HG03103 (cell line): ENCODE measurements around the gene SFXN1.

Source experiments
- ATAC-seq: cut with Tn5 transposase; IDR thresholded peaks from one replicate; pipeline ENCODE4 v1.9.1; 2021; ENCODE audit warnings: low read depth; ENCODE audit not compliant: unreplicated experiment

SFXN1 gene

GRCh38 chr5:175464942-175465233 is 13.5 kb upstream of the SFXN1 start:
- no peak for ATAC-seq

DNA sequence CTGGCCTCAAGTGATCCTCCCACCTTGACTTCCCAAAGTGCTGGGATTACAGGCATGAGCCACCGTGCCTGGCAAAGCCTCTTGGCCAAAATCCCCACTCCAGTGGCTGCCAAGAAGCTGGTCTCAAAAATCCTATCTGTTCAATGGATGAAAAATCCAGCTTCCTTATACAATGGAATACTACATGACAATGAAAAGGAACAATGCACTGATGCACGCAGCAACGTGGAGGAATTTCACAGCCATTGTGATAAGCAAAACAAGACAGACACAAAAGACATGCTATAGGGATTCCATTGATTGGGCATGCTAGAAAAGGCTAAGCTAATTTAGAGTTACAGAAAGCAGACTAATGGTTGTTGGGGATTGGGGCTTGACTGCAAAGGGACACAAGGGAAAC is 13.1 kb upstream of the SFXN1 start:
- ATAC-seq: no peak

GRCh38 chr5:175466700-175467318 is 11.6 kb upstream of the SFXN1 start:
- ATAC-seq: no peak

- no peak for ATAC-seq
Measured at GRCh38 chr5:175467983-175468690, 10.2 kb upstream of the SFXN1 start.

DNA sequence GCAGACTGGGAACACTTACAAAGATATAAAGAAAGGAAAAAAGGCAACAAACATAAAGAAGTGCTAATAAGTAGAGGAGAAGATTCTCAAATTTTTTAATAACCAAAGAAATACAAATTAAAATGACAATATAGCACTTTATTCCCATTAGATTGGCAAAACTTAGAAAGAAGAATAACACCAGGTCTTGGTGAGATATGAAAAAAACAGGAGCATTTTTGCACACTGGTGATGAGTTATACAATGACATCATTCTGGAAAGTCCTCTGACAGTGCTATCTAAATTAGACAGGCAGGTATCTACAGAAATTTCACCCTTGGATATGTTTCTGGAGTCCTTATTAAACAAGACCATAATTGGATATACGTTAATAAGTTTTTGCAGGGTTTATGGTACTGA is 9.5 kb upstream of the SFXN1 start:
- no peak for ATAC-seq

DNA sequence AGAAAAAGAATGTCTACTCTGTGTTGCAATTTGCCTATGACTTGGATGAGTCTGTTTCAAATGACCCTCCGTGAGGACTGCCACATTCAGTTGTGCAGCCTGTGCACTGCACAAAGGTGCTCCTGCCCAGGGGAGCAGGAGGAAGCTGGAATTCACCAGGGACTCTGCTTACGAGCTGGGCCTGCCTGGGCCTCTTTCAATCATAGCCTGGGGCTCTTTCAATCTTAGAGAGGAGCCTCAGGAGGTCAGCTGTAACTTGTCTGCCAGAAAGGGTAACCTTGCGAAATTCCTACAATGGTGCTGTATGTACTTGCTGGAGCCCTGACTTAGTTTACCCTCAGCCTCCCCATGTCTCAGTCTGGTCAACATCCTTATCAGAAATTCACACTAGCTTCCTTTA is 8.4 kb upstream of the SFXN1 start:
- ATAC-seq: no peak

DNA sequence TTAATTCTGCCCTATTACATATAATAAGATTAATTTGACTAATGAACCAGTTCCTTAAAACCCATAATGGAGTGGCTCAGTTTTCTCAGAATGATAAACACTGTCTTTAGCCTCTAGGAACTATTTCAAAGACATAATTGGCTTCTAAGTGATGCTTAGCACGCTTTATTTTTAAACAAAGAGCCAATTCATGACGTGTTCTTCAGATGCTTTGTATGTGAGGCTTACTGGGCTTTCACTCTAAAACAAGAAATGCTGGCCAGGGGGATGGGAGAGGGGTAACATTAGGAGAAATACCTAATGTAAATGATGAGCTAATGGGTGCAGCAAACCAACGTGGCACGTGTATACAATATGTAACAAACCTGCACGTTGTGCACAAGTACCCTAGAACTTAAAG is 7.6 kb upstream of the SFXN1 start:
- no peak for ATAC-seq

- ATAC-seq: no peak
Measured at GRCh38 chr5:175471196-175471595, 7.2 kb upstream of the SFXN1 start.

- ATAC-seq: no peak
Measured at GRCh38 chr5:175471628-175472027, 6.7 kb upstream of the SFXN1 start.

- no peak for ATAC-seq
Measured at GRCh38 chr5:175472378-175472777, 6.0 kb upstream of the SFXN1 start.

GRCh38 chr5:175475248-175475647 is 3.1 kb upstream of the SFXN1 start:
- ATAC-seq: no peak

GRCh38 chr5:175477440-175477839 is 920 bp upstream of the SFXN1 start:
- no peak for ATAC-seq

DNA sequence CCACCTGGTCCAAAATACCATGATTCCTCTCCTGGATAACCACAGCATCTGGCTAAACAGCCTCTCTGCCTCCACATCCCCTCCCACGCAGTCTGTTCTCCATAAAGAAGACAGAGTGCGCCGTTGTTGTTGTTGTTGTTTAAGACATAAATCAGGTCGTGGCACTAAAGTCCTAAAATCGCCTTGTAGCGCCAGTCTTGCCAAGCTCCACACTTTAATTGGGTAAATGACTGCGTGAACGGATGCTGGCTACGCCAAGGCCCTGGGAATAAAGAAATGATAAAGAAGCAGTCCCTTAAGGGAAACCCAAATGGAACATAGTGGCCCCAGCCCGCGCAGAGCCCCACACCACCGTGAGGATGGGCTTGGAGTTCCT is 364 bp upstream of the SFXN1 start:
- no peak for ATAC-seq

- no peak for ATAC-seq
Measured at GRCh38 chr5:175479125-175479881, 943 bp downstream of the SFXN1 start.

DNA sequence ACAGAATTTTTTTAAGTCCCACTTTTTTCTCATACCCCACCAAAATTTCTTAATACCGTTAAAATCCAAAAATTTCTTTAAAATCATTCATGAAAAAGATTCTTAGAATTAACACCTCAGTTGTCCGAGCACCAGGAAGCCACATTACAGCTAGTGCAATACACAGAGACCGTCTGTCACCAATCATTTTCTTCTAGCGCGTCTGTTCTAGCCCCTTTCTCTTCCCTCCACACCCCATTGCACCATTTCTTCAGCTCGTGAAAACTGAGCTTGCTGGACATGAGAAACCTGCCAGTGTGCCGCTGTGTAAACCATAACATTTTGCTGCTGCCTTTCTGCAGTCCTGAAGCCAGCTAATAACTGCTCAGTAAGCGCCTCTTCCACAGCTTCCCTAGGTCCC is 5.0 kb downstream of the SFXN1 start:
- ATAC-seq: no peak

DNA sequence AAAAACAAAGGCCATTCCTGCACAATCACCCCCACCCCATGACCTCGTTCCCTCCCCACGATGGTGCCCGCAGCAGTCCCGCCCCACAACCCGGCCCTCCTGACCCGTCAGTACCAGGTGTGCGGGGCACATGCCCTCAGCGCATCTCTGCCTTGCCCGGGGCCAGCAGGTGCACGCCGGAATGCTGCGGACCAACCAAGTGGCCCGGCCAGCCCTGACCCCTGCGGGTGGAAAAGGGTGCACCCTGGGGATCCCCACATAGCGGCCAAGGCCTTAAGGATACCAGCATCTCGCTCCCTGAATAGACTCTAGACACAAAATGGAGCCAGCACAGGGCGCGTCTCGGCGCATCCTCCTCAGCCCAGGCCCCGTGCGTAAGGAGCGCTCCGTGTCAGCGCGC is 6.0 kb downstream of the SFXN1 start:
- ATAC-seq: no peak

- ATAC-seq: no peak
Measured at GRCh38 chr5:175484829-175485228, 6.5 kb downstream of the SFXN1 start.

- no peak for ATAC-seq
Measured at GRCh38 chr5:175485631-175486030, 7.3 kb downstream of the SFXN1 start.

GRCh38 chr5:175487514-175488222 is 9.3 kb downstream of the SFXN1 start:
- ATAC-seq: no peak

- no peak for ATAC-seq
Measured at GRCh38 chr5:175489693-175490443, 11.5 kb downstream of the SFXN1 start.

DNA sequence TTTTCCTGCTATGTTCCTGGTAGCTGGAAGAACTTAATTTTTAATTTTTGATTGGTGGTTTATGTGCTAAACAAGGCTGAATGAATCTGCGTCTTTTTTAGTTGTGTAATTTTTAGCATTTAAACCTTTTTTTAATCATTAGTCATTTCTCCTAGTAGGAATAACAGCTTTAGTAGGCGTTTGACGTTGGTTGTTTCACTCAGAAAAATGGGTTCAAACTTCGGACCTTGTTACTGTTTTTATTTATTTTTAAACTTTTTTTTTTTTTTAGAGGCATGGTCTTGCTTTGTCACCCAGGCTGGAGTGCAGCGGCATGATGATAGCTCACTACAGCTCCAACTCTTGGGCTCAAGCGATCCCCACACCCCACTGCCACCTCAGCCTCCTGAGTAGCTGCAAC is 12.9 kb downstream of the SFXN1 start:
- no peak for ATAC-seq
